ENCODE measurements around the gene KCNC1.

KCNC1 gene

DNA sequence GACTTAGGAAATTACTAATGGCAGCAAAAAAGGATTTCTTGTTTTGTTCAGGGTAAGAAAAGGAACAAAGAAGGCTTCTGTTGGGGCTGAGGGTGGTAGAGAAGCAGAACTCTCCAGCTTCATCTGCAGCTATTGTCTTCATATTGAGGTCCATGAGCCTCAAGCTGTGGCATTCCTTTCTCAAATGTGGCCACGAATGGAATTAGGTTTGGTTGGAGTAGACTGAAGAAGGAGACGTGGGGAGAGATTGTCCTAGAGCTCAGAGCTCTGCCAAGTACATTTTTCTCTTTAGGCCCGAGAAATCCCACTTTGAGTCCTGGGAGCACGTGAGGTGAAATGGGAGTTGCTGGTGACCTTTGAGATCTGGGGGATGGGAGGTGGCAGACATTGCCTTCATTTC, 41.0 kb upstream of the KCNC1 start:
- Histone ChIP-seq H3K4me2 (ENCODE audit: low read depth, low read length, poor library complexity, severe bottlenecking) (no peak overlapping the region), H3K9ac (ENCODE audit: low read depth, low read length, poor library complexity, severe bottlenecking) (no peak overlapping the region), H3K9me3 (ENCODE audit: insufficient read depth, low read depth, low read length) (no peaks in the 10 kb centered on the region), H3K79me2 (ENCODE audit: insufficient read depth, low read length) (no peaks in the 10 kb centered on the region), H3F3A (ENCODE audit: low read depth) (no peaks in the 10 kb centered on the region), H3K36me3 (ENCODE audit: insufficient read depth, low read length) (no peaks in the 10 kb centered on the region), H3K9me2 (replicated peaks; ENCODE audit: low read depth, low read length) (no peaks in the 10 kb centered on the region), H4K20me1 (ENCODE audit: insufficient read depth, low read length, poor library complexity, severe bottlenecking) (no peaks in the 10 kb centered on the region), H3K27me3 (ENCODE audit: insufficient read depth, low read length, poor library complexity, severe bottlenecking) (peaks cover 4% of the 10 kb centered on the region), H2AFZ (ENCODE audit: low read length) (no peak overlapping the region), H3K4me3 (ENCODE audit: low read length, poor library complexity, severe bottlenecking) (no peak overlapping the region), H3K4me1 (ENCODE audit: insufficient read depth, low read length, poor library complexity, severe bottlenecking) (no peaks in the 10 kb centered on the region)
- TF ChIP-seq EZH2phosphoT487 (IDR thresholded peaks at IDR 0.05; ENCODE audit: borderline replicate concordance): no peak
- TF ChIP-seq, protein P1, sequence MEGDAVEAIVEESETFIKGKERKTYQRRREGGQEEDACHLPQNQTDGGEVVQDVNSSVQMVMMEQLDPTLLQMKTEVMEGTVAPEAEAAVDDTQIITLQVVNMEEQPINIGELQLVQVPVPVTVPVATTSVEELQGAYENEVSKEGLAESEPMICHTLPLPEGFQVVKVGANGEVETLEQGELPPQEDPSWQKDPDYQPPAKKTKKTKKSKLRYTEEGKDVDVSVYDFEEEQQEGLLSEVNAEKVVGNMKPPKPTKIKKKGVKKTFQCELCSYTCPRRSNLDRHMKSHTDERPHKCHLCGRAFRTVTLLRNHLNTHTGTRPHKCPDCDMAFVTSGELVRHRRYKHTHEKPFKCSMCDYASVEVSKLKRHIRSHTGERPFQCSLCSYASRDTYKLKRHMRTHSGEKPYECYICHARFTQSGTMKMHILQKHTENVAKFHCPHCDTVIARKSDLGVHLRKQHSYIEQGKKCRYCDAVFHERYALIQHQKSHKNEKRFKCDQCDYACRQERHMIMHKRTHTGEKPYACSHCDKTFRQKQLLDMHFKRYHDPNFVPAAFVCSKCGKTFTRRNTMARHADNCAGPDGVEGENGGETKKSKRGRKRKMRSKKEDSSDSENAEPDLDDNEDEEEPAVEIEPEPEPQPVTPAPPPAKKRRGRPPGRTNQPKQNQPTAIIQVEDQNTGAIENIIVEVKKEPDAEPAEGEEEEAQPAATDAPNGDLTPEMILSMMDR (conservative IDR thresholded peaks at IDR 0.05; ENCODE audit: low read length): no peak

DNA sequence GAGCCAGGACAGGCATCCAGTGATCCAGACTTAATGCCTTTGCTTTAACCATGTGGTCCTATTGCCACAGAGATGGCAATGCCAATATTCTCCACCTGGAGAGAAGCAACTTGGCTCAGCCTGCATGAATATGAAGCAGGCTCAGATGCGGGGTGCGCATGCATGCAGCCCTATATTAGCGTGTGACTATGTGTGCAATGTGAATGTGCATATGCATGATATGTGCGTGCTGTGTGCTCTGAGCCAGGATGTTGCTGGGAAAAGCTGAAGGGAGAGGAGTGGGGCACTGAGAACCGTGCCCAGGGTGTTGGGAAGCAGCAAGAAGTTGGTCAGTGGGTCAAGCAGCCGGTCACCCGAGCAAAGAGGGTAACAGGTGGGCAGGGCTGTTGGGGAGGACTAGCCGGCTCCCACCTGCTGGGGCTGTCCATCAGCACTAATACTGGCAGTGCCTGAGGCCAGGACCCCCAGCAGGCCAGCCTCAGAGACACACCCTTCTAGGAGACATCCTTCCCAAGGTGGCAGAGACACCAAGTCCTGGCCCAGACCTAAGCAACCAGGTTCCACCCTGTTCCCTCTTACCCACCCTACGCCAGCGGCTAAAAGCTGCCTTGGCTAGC, 40.0 kb upstream of the KCNC1 start:
- H4K20me1 ChIP-seq (ENCODE audit: insufficient read depth, low read length, poor library complexity, severe bottlenecking): no peaks in the 10 kb centered on the region
- H3K79me2 ChIP-seq (ENCODE audit: insufficient read depth, low read length): no peaks in the 10 kb centered on the region
- H2AFZ ChIP-seq (ENCODE audit: low read length): no peak overlapping the region
- no peaks in the 10 kb centered on the region for H3F3A ChIP-seq (ENCODE audit: low read depth)
- no peak overlapping the region for H3K4me2 ChIP-seq (ENCODE audit: low read depth, low read length, poor library complexity, severe bottlenecking)
- no peak overlapping the region for H3K9ac ChIP-seq (ENCODE audit: low read depth, low read length, poor library complexity, severe bottlenecking)
- no peak overlapping the region for H3K4me3 ChIP-seq (ENCODE audit: low read length, poor library complexity, severe bottlenecking)
- no peaks in the 10 kb centered on the region for H3K4me1 ChIP-seq (ENCODE audit: insufficient read depth, low read length, poor library complexity, severe bottlenecking)
- no peaks in the 10 kb centered on the region for H3K36me3 ChIP-seq (ENCODE audit: insufficient read depth, low read length)
- H3K9me2 ChIP-seq (replicated peaks; ENCODE audit: low read depth, low read length): no peaks in the 10 kb centered on the region
- H3K9me3 ChIP-seq (ENCODE audit: insufficient read depth, low read depth, low read length): no peaks in the 10 kb centered on the region
- peaks cover 4% of the 10 kb centered on the region for H3K27me3 ChIP-seq (ENCODE audit: insufficient read depth, low read length, poor library complexity, severe bottlenecking)
- TF ChIP-seq, protein P1 (conservative IDR thresholded peaks at IDR 0.05; ENCODE audit: low read length): no peak
- no peak for TF ChIP-seq EZH2phosphoT487 (IDR thresholded peaks at IDR 0.05; ENCODE audit: borderline replicate concordance)

DNA sequence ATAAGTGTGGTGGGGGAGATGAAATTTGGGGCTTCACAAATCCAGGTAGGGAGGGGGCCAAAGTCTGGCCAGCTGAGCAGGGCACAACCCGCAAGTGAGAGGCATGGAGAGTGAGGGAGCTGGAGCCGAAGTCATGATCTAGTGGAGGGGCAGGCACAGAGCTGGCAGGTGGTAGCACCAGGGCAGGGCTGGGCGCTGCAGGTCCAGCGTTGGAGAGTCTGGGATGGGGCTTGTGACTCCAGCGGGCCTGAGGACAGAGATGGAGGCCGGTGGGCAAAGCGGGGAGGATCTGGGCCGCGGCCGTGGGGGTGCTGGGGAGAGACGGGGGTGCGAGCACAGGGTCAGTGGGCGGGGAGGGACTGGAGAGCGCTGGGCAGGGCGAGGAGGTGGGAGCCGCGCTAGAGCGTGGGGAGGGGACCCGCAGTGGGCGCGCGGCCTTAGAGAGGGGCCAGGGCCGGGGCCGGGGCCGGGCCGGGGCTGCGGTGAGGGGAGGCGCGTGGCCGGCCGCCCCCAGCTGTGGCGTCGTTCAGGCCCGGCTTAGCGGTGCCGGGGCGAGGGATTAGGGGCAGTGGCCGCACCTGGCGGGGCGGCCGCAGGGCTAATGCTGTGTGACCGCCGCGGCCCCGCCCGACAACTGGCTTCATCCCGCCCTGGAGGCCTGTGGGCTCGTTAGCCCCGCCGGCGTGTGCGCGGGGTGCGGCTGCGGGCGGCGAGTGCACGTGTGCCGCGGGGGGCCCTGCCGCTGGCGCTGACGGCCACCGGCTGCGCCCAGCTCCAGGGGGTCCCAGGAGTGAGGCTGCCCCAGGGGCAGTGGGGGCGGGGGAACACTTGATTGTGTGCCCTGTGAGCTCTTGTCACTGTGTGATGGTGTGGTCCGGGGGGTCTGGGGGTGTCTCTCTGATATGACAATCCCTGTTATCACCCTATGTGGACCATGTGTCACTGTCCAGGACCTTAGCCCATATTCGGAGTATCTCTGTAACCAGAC, 38.8 kb upstream of the KCNC1 start:
- no peaks in the 10 kb centered on the region for H3K9me2 ChIP-seq (replicated peaks; ENCODE audit: low read depth, low read length)
- H3K79me2 ChIP-seq (ENCODE audit: insufficient read depth, low read length): no peaks in the 10 kb centered on the region
- no peaks in the 10 kb centered on the region for H3K9me3 ChIP-seq (ENCODE audit: insufficient read depth, low read depth, low read length)
- no peak overlapping the region for H3K9ac ChIP-seq (ENCODE audit: low read depth, low read length, poor library complexity, severe bottlenecking)
- H3K4me1 ChIP-seq (ENCODE audit: insufficient read depth, low read length, poor library complexity, severe bottlenecking): no peaks in the 10 kb centered on the region
- no peak overlapping the region for H3K4me3 ChIP-seq (ENCODE audit: low read length, poor library complexity, severe bottlenecking)
- no peaks in the 10 kb centered on the region for H3K36me3 ChIP-seq (ENCODE audit: insufficient read depth, low read length)
- no peak overlapping the region for H2AFZ ChIP-seq (ENCODE audit: low read length)
- TF ChIP-seq, protein P1 (conservative IDR thresholded peaks at IDR 0.05; ENCODE audit: low read length): no peak
- no peak for TF ChIP-seq EZH2phosphoT487 (IDR thresholded peaks at IDR 0.05; ENCODE audit: borderline replicate concordance)
- H4K20me1 ChIP-seq (ENCODE audit: insufficient read depth, low read length, poor library complexity, severe bottlenecking): no peaks in the 10 kb centered on the region
- no peaks in the 10 kb centered on the region for H3F3A ChIP-seq (ENCODE audit: low read depth)
- no peaks in the 10 kb centered on the region for H3K27me3 ChIP-seq (ENCODE audit: insufficient read depth, low read length, poor library complexity, severe bottlenecking)
- H3K4me2 ChIP-seq (ENCODE audit: low read depth, low read length, poor library complexity, severe bottlenecking): no peak overlapping the region

All from Loucy (cell line).